HFFc6 (cell line): Measurements from ENCODE around the gene CACNG6. TPM values are rescaled to one million over a fixed set of nuclear protein-coding genes. Genes with fewer than 3 reads are reported as not detected.

Experiments
- DNase-seq: peaks from one replicate; pipeline ENCODE4 v3.0.0-alpha.2; 2018
- H3K27ac Mint-ChIP-seq: 2 replicates; pipeline ENCODE4 v1.8.0; 2020; ENCODE audit warnings: mild to moderate bottlenecking, mixed read lengths
- H3K27me3 Mint-ChIP-seq: 2 replicates; pipeline ENCODE4 v1.8.0; 2021; ENCODE audit warnings: mild to moderate bottlenecking, moderate library complexity, mixed read lengths; ENCODE audit not compliant: insufficient read depth
- H3K36me3 Mint-ChIP-seq: 2 replicates; pipeline ENCODE4 v1.8.0; 2021; ENCODE audit warnings: low read depth, mixed read lengths
- H3K4me1 Mint-ChIP-seq: 2 replicates; pipeline ENCODE4 v1.8.0; 2020; ENCODE audit warnings: low read depth, mixed read lengths
- H3K4me3 Mint-ChIP-seq: 2 replicates; pipeline ENCODE4 v1.8.0; 2020; ENCODE audit warnings: mild to moderate bottlenecking, moderate library complexity, mixed read lengths
- H3K9me3 Mint-ChIP-seq: 2 replicates; pipeline ENCODE4 v1.8.0; 2020; ENCODE audit warnings: mild to moderate bottlenecking, mixed read lengths
- CTCF ChIP-seq: fragments of 200-600 bp; sonication (generic); IDR thresholded peaks from 2 replicates; pipeline ENCODE4 v1.5.0; 2021; ENCODE audit warnings: antibody characterized with exemption, mild to moderate bottlenecking
- total RNA-seq, 6 experiments: library from RNA; stranded (reverse); fragmentation: NEBNext Ultra II Directional; extraction: Animal tissue kit (Norgen Biotek cat#: 25700); gene quantifications; 2 replicates in 1 of 6; 3 replicates in 5 of 6; pipeline ENCODE4 v1.2.3, GENCODE V29; 2021

The CACNG6 gene
- total RNA-seq, 6 experiments from 2014 or later = not detected

- Mint-ChIP-seq H3K27ac (no peak overlapping the region), H3K27me3 (peaks cover 18% of the 10 kb centered on the region), H3K4me1 (no peaks in the 10 kb centered on the region), H3K36me3 (no peaks in the 10 kb centered on the region), H3K4me3 (no peak overlapping the region), H3K9me3 (no peaks in the 10 kb centered on the region)
- TF ChIP-seq CTCF = no peak
- DNase-seq = no peak
These were observed 19.8 kb upstream of the CACNG6 start for GRCh38 chr19:53971673-53972072.

- DNase-seq = peak; percentile 65
- Mint-ChIP-seq H3K36me3 (no peaks in the 10 kb centered on the region), H3K4me1 (peaks cover 26% of the 10 kb centered on the region), H3K4me3 (peak overlapping the region; percentile 78), H3K27me3 (peaks cover 14% of the 10 kb centered on the region), H3K9me3 (no peaks in the 10 kb centered on the region; the same call in 1 of the 2 replicates), H3K27ac (no peak overlapping the region)
- TF ChIP-seq CTCF = no peak
These were observed 13.9 kb upstream of the CACNG6 start for GRCh38 chr19:53977429-53977990.

GRCh38 chr19:53977991-53978731 lies 13.3 kb upstream of the CACNG6 start:
- H3K27me3 Mint-ChIP-seq = peaks cover 14% of the 10 kb centered on the region
- H3K4me1 Mint-ChIP-seq = peaks cover 26% of the 10 kb centered on the region
- peak; percentile 63 for DNase-seq
- peak overlapping the region; percentile 78 for H3K4me3 Mint-ChIP-seq
- H3K36me3 Mint-ChIP-seq = no peaks in the 10 kb centered on the region
- TF ChIP-seq CTCF = no peak
- H3K9me3 Mint-ChIP-seq = no peaks in the 10 kb centered on the region; the same call in 1 of the 2 replicates
- no peak overlapping the region for H3K27ac Mint-ChIP-seq

DNA sequence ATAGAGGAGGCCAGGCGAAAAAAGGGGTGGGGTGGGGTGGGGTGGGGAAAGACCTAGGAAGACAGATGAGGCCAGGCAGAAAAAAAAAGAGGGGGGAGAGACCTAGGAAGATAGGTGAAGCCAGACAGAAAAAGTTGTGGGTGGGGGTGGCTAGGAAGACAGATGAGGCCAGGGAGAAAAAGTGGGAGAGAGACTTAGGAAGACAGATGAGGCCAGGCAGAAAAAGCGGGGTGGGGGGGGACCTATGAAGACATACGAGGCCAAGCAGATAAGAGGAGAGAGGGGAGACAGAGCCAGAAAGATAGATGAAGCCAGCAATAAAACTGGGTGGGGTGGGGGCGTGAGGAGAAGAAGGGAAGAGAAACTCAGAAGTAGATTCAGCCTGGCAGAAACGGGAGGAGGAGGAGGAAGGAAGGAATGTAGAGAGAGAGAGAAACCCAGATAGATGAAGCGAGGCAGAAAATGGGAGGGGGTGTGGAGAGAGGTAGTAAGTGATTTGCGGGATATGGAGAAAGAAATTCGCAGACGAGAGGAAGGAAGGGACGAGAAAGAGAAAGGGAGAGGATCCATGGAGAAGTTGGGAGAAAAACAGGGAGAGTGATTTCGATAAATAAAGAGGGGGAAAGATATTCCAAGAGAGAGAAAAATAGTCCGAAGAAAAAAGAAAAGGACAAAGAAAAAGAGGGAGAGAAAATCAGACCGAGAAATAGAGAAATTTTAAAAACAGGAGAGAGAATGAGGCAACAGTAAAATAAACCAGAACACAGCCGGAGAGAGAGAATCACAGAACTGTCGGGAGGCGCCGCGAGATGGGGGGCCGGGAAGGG lies 12.2 kb upstream of the CACNG6 start:
- no peaks in the 10 kb centered on the region; the same call in 1 of the 2 replicates for H3K9me3 Mint-ChIP-seq
- peaks cover 14% of the 10 kb centered on the region for H3K27me3 Mint-ChIP-seq
- no peaks in the 10 kb centered on the region for H3K36me3 Mint-ChIP-seq
- no peak for TF ChIP-seq CTCF
- DNase-seq = no peak
- peak overlapping the region; percentile 90 for H3K4me3 Mint-ChIP-seq
- peaks cover 26% of the 10 kb centered on the region for H3K4me1 Mint-ChIP-seq
- H3K27ac Mint-ChIP-seq = no peak overlapping the region

DNA sequence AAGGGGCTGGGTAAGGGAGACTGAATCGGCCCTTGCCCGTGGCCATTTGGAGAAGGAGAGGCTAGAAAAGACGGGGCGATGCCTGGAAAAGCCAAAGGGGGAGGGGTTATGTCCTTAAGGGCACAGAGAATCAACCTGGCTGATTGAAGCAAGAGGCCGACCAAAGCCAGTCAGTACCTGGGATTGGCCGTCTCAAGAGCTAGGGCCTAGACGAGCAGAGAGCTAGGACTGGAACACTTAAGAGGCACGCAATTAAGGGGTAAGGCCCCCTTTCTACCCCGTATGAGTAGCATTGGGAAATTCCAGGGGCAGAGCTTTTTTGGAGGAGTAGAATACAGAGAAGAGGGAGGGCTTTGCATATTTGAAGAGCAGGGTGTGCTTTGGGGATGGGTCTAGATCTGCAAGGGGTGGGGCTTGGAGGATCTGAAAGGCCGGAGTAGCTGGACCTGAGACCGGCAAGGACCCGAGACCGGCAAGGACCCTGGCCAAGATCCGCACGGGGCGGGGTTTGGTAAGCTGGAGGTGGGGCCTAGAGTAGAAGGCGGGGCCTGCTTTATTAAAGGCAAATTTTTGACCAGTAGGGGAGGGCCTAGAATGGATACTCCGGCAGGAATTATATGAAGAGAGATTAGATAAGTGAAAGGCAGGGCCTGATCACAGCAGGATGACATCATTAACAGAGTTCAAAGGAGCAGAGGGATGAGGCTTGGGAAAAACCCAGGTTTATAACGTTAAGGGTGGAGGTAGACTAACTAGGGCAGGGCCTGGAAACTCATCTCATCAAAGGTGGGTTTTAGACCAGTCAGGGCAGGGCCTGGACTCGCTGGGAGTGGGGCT lies 10.7 kb upstream of the CACNG6 start:
- DNase-seq = no peak
- no peak for TF ChIP-seq CTCF
- Mint-ChIP-seq H3K4me1 (peaks cover 26% of the 10 kb centered on the region), H3K27me3 (peaks cover 14% of the 10 kb centered on the region), H3K4me3 (peak overlapping the region; percentile 90), H3K27ac (no peak overlapping the region), H3K36me3 (no peaks in the 10 kb centered on the region), H3K9me3 (no peaks in the 10 kb centered on the region; the same call in 1 of the 2 replicates)
